Erythroblast (primary cell): ENCODE measurements around the gene MTG2.

Source experiments
- GATA1 ChIP-seq: IDR thresholded peaks from 2 replicates; pipeline ENCODE4 v1.6.1; 2011; ENCODE audit warnings: low read depth, mild to moderate bottlenecking, control low read depth, low read length, moderate library complexity
- POLR2A ChIP-seq: IDR thresholded peaks from 2 replicates; pipeline ENCODE4 v1.6.1; 2011; ENCODE audit warnings: mild to moderate bottlenecking, low read length

DNA sequence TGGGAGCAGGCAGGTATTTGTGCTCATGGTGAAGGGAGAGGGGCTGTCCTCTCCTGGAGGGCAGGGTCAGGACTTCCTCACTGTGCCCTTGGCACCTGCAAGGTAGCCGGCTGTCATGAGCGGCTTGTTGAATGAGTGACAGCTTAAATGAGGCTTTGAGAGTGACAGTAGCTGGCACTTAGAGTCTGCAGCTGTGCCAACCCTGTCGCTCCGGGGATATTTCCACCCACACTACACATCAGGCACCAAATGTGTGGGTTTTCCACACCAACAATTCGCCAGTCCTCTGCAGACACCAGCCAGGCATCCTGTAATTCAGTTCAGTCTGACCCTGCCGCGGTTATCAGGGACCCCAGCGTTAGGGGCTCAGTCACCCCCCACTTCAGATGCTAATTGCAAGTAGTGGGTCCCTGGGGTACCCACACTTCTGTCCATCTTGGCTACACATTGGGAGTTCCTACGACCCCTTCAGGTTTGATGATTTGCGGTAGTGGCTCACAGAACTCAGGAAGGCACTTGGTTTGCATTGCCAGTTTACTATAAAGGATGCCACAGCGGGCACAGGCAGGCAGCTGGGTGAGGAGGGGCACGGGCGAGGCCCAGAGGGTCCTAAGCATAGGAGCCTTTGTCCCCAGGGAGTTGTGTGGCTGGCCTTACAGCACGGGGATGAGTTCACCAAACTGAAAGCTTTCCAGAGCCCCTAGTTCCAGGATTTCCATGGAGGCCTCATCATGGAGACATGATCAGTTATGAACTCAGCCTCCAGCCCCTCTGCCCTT lies 9.1 kb downstream of the MTG2 start:
- TF ChIP-seq POLR2A, result no peak
- TF ChIP-seq GATA1, result no peak
